Smooth muscle cell (in vitro differentiated cells): ENCODE results near the gene SPEN. TPM values are rescaled to one million over a fixed set of nuclear protein-coding genes. Genes with fewer than 3 reads are reported as not detected.
"Not testable (repeated sequence)": the region's sequence is repeated elsewhere in the genome, so short reads cannot be mapped to it uniquely, and the experiment has no call there.

Experiments
- DNase-seq: peaks from one replicate; lab custom pipeline; 2025; ENCODE audit not compliant: unreplicated experiment; lab: John Stamatoyannopoulos, UW
- H2AFZ ChIP-seq: fragments of 200-600 bp; sonication (generic); 2 replicates; pipeline ENCODE4 v1.6.0; 2016; ENCODE audit warnings: antibody characterized with exemption, low read depth, mild to moderate bottlenecking
- H3F3A ChIP-seq: fragments of 200-600 bp; sonication (generic); 2 replicates; pipeline ENCODE4 v1.6.0; 2017; ENCODE audit warnings: antibody characterized with exemption, low read depth
- H3K27ac ChIP-seq: fragments of 200-600 bp; sonication (generic); 2 replicates; pipeline ENCODE4 v1.5.1; 2016; ENCODE audit warnings: low read depth, mild to moderate bottlenecking
- H3K27me3 ChIP-seq: fragments of 200-600 bp; sonication (generic); 2 replicates; pipeline ENCODE4 v1.6.1; 2016; ENCODE audit warnings: low read depth, mild to moderate bottlenecking
- H3K36me3 ChIP-seq: fragments of 200-600 bp; sonication (generic); 2 replicates; pipeline ENCODE4 v1.5.1; 2016; ENCODE audit warnings: low read depth
- H3K4me1 ChIP-seq: fragments of 200-600 bp; sonication (generic); 2 replicates; pipeline ENCODE4 v1.5.1; 2016; ENCODE audit warnings: low read depth
- H3K4me2 ChIP-seq: fragments of 200-600 bp; sonication (generic); 2 replicates; pipeline ENCODE4 v1.6.0; 2016; ENCODE audit warnings: mild to moderate bottlenecking
- H3K4me3 ChIP-seq: fragments of 200-600 bp; sonication (generic); 2 replicates; pipeline ENCODE4 v1.5.1; 2016; ENCODE audit warnings: mild to moderate bottlenecking
- H3K79me2 ChIP-seq: fragments of 200-600 bp; sonication (generic); 2 replicates; pipeline ENCODE4 v1.6.0; 2016; ENCODE audit warnings: low read depth, mild to moderate bottlenecking
- H3K9ac ChIP-seq: fragments of 200-600 bp; sonication (generic); 2 replicates; pipeline ENCODE4 v1.6.0; 2016; ENCODE audit warnings: low read depth
- H3K9me3 ChIP-seq: fragments of 200-600 bp; sonication (generic); replicated peaks from 2 replicates; pipeline ENCODE4 v1.5.1; 2016; ENCODE audit warnings: low read depth
- H4K20me1 ChIP-seq: fragments of 200-600 bp; sonication (generic); 2 replicates; pipeline ENCODE4 v1.6.0; 2016; ENCODE audit warnings: low read depth
- CTCF ChIP-seq: fragments of 200-600 bp; sonication (generic); IDR thresholded peaks from 2 replicates; pipeline ENCODE4 v1.5.1; 2017; ENCODE audit warnings: borderline replicate concordance, mild to moderate bottlenecking, antibody characterized with exemption; ENCODE audit not compliant: insufficient read depth, poor library complexity, severe bottlenecking
- WGBS: methylation state at CpG from one replicate; pipeline ENCODE4 v1.1.7; 2016; ENCODE audit warnings: low lambda C conversion rate; 5-methylcytosine and 5-hydroxymethylcytosine counted together
- polyA plus RNA-seq: library from polyadenylated mRNA; unstranded; fragments of >200 nt; fragmentation: Nextera tagmentation; extraction: Ambion mirVana; gene quantifications from 2 replicates; pipeline ENCODE4 v1.2.1, GENCODE V29; 2016
- total RNA-seq: library from RNA; depleted of rRNA; stranded (reverse); fragments of >200 nt; gene quantifications from 2 replicates; pipeline ENCODE4 v1.2.3, GENCODE V29; 2014

SPEN gene
- total and polyA plus RNA-seq, 2 experiments from 2014 or later: 10.6 to 28.7 TPM

DNA sequence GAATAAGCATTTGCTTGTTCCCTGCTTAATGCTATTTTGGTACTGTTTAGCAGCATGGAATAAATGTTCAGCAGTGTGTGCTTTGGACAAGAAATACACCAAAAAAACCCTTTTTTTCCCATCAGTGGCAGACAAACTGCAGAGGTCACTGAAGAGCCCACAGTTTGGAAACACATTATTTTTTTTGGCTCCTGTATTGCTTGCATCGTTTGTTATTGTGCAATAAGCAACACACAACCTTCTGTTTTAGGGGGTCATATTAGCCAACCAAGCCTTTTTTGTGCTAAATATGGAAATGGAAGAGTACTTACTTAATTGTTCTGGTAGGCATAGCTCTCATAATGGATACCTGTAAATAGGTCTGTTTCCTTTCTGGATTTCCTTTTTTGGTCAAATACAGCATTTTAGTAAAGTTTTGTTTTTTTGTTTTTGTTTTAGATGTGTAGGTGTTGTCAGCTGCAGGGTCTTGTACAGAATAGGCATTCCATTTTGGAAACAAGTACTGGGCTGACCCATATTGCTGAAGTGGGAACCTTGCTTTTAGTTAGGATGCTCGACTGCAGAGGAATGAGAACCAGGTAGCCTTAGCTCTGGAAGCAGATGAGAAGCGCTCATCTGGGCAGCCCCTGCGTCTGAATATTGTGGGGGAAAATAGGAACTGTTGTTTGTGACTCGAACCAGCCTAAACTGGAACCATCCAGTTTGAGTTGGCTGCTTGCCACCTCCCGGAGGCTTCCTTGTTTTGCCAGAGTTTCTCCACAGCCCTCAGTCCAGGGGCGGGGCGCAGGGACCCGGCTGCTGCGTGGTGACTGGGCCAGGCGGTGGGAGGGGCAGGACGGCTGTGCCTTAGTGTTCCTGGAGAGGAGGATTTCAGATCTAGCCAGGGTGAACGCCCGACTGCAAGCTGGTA is 38.4 kb downstream of the SPEN start:
- peak overlapping the region; percentile 30 for H3K9ac ChIP-seq
- no peaks in the 10 kb centered on the region for H3K36me3 ChIP-seq
- H3K4me2 ChIP-seq: peak overlapping the region; percentile 83
- no peaks in the 10 kb centered on the region for H3K9me3 ChIP-seq
- H3K4me1 ChIP-seq: peaks cover 20% of the 10 kb centered on the region
- peaks cover 15% of the 10 kb centered on the region for H3F3A ChIP-seq
- WGBS: 5% methylated on average over 14 of the region's 14 CpGs
- peak overlapping the region; percentile 56 for H3K27ac ChIP-seq
- peak overlapping the region; percentile 52 for H3K4me3 ChIP-seq
- TF ChIP-seq CTCF: peak; percentile 12
- H2AFZ ChIP-seq: peak overlapping the region; percentile 22
- H4K20me1 ChIP-seq: peaks cover 46% of the 10 kb centered on the region
- peaks cover 93% of the 10 kb centered on the region for H3K79me2 ChIP-seq
- H3K27me3 ChIP-seq: no peaks in the 10 kb centered on the region
- DNase-seq: peak; percentile 86

DNA sequence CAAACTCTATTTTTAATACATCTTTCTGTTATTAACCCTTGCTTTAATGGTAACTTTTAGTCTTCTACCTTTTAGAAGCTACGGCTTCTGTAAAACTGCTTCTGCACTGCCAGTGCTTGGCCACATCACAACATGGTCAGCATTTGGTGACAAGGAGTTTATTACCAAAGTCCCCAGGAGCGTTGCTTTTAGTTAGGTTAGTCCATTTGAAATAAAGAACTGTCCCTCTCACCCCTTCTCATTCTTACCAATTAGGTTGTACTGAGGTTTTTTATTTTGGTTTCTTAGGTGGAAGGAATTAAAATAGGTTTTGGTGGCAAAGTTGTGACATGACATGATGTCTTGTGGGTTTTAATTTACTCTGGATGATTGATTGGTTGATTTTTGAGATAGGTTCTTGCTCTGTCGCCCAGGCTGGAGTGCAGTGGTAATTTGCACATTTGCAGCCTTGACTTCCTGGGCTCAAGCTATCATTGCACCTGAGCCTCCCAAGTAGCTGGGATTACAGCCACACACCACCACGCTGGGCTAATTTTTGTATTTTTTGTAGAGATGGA is 39.2 kb downstream of the SPEN start:
- DNase-seq: no peak
- Histone ChIP-seq H3K4me2 (peak overlapping the region; percentile 83), H3K79me2 (peaks cover 93% of the 10 kb centered on the region), H3K4me1 (peaks cover 20% of the 10 kb centered on the region), H3K36me3 (no peaks in the 10 kb centered on the region), H3K9ac (no peak overlapping the region), H3K9me3 (no peaks in the 10 kb centered on the region), H3F3A (peaks cover 15% of the 10 kb centered on the region), H3K27ac (peak overlapping the region; percentile 56), H3K27me3 (no peaks in the 10 kb centered on the region), H3K4me3 (peak overlapping the region; percentile 52), H4K20me1 (peaks cover 42% of the 10 kb centered on the region), H2AFZ (peak overlapping the region; percentile 22)
- TF ChIP-seq CTCF: no peak
- WGBS: 66% methylated on average over 4 of the region's 4 CpGs

DNA sequence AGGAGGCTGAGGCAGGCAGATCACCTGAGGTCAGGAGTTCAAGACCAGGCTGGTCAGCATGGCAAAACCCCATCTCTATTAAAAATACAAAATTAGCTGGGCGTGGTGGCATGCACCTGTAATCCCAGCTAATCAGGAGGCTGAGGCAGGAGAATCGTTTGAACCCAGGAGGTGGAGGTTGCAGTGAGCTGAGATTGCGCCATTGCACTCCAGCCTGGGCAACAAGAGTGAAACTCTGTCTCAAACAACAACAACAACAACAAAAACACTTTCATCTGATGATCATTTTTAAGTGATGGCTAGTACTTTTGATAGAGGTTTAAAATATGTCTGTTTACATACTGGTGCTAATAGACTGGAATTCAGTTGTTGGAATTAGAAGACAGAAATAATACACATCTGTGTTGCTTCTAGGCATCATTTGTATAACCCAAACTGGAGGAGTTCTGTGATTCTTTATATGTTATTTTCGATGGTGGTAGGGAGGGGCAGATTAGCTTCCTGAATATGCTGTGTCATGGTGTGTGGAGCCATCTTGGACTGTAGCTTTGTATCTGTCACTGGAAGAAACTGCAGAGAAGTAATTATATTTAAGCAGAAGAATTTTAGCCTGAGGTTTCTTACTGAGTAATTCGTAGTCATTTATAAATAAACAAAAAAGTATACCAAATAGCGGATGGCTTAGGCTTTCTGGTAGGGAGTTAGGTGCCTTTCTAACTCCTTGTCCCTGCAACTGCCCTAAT is 45.5 kb downstream of the SPEN start:
- not testable (repeated sequence) for H3F3A ChIP-seq, H3K9ac ChIP-seq, H3K27me3 ChIP-seq, H3K4me1 ChIP-seq, H3K36me3 ChIP-seq, H3K9me3 ChIP-seq, DNase-seq, H3K4me3 ChIP-seq, H2AFZ ChIP-seq
- WGBS: 77% methylated on average over 6 of the region's 6 CpGs
- peaks cover 99% of the 10 kb centered on the region for H3K79me2 ChIP-seq
- H4K20me1 ChIP-seq: peaks cover 34% of the 10 kb centered on the region
- H3K4me2 ChIP-seq: peak overlapping the region; percentile 20
- peak overlapping the region; percentile 63 for H3K27ac ChIP-seq

DNA sequence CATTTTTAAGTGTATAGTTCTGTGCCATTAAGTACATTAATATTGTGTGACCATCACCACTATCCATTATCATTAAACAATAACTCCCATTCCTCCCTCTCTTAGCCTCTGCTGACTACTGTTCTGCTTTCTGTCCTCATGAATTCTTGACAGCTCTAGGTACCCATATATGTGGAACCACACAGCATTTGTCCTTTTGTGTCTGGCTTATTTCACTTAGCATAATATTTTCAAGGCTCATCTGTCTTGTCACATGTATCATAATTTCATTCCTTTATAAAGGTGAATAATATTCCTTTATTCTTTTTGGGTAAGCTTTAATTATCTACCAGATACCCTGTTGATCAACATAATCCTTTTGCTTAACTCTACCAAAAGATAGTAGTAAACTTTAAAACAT is 47.7 kb downstream of the SPEN start:
- H2AFZ ChIP-seq: no peak overlapping the region
- H3K4me1 ChIP-seq: no peaks in the 10 kb centered on the region
- no peak overlapping the region for H3K9ac ChIP-seq
- H3K27me3 ChIP-seq: no peaks in the 10 kb centered on the region
- no peak overlapping the region for H3K4me3 ChIP-seq
- no peak for DNase-seq
- H4K20me1 ChIP-seq: peaks cover 31% of the 10 kb centered on the region
- no peak for TF ChIP-seq CTCF
- H3K27ac ChIP-seq: no peak overlapping the region
- H3F3A ChIP-seq: peaks cover 6% of the 10 kb centered on the region
- no peak overlapping the region for H3K4me2 ChIP-seq
- peaks cover 99% of the 10 kb centered on the region for H3K79me2 ChIP-seq
- no peaks in the 10 kb centered on the region for H3K9me3 ChIP-seq
- no peaks in the 10 kb centered on the region for H3K36me3 ChIP-seq

- not testable (repeated sequence) for H2AFZ ChIP-seq, H3K36me3 ChIP-seq, H3K4me3 ChIP-seq, H3K27me3 ChIP-seq, H3F3A ChIP-seq, H3K9ac ChIP-seq, H3K9me3 ChIP-seq, H3K4me1 ChIP-seq, DNase-seq, H3K4me2 ChIP-seq
- Histone ChIP-seq H3K27ac (peak overlapping the region; percentile 41), H4K20me1 (peaks cover 35% of the 10 kb centered on the region), H3K79me2 (peaks cover 99% of the 10 kb centered on the region)
- 97% methylated on average over 20 of the region's 20 CpGs for WGBS
These were observed 49.5 kb downstream of the SPEN start for GRCh38 chr1:15896841-15897610.
